Upper lobe of right lung (tissue), 1 donor: ENCODE results near the gene WDR88. TPM values are rescaled to one million over a fixed set of nuclear protein-coding genes. Genes with fewer than 3 reads are reported as not detected.
"Not testable (repeated sequence)": the region's sequence is repeated elsewhere in the genome, so short reads cannot be mapped to it uniquely, and the experiment has no call there.

Source experiments
- ATAC-seq: fragments of 200-7000 bp; cut with Tn5 transposase; one replicate; pipeline ENCODE4 v1.9.1; 2020; ENCODE audit warnings: mild to moderate bottlenecking, moderate library complexity
- DNase-seq: peaks from one replicate; pipeline ENCODE4 v3.0.0-alpha.2; 2020
- H3K27ac ChIP-seq: fragments of 200-600 bp; one replicate; pipeline ENCODE4 v1.8.0; 2022
- H3K27me3 ChIP-seq: fragments of 200-600 bp; one replicate; pipeline ENCODE4 v1.8.0; 2022; ENCODE audit warnings: mild to moderate bottlenecking
- H3K36me3 ChIP-seq: fragments of 200-600 bp; one replicate; pipeline ENCODE4 v1.8.0; 2022
- H3K4me1 ChIP-seq: fragments of 200-600 bp; one replicate; pipeline ENCODE4 v1.8.0; 2022
- H3K4me3 ChIP-seq: fragments of 200-600 bp; one replicate; pipeline ENCODE4 v1.8.0; 2022; ENCODE audit warnings: mild to moderate bottlenecking
- H3K9me3 ChIP-seq: fragments of 200-600 bp; one replicate; pipeline ENCODE4 v1.8.0; 2022
- CTCF ChIP-seq: fragments of 200-600 bp; IDR thresholded peaks from one replicate; pipeline ENCODE4 v1.8.0; 2022; ENCODE audit warnings: antibody characterized with exemption
- intact Hi-C: fragments of 100-400 bp; cut with DNase I; formaldehyde crosslinking; loops from one replicate; pipeline ENCODE4 v1.11.0; 2022
- total RNA-seq: library from RNA; stranded (reverse); fragmentation: NEBNext Ultra II Directional; extraction: Animal tissue kit (Norgen Biotek cat#: 25700); gene quantifications from one replicate; pipeline ENCODE4 v1.2.1, GENCODE V29; 2021
- donor health status: DM: no; HTN: yes; CAD: no; lungs with severe emphysema.

The WDR88 gene
- total RNA-seq, 1 donor from 2014 or later: not detected

- Histone ChIP-seq H3K4me1 (no peaks in the 10 kb centered on the region), H3K9me3 (no peaks in the 10 kb centered on the region), H3K27ac (no peak overlapping the region), H3K36me3 (no peaks in the 10 kb centered on the region), H3K27me3 (peaks cover 8% of the 10 kb centered on the region), H3K4me3 (no peak overlapping the region)
- no peak for TF ChIP-seq CTCF
- intact Hi-C loops: no loop called here
- no peak for ATAC-seq
- DNase-seq: no peak
Observed at GRCh38 chr19:33146209-33146608, 14.3 kb downstream of the WDR88 start.

GRCh38 chr19:33147538-33147937 is 15.6 kb downstream of the WDR88 start:
- ATAC-seq: no peak
- Histone ChIP-seq H3K4me1 (no peaks in the 10 kb centered on the region), H3K4me3 (no peak overlapping the region), H3K27ac (no peak overlapping the region), H3K9me3 (no peaks in the 10 kb centered on the region), H3K27me3 (peaks cover under 1% of the 10 kb centered on the region), H3K36me3 (no peaks in the 10 kb centered on the region)
- DNase-seq: no peak
- intact Hi-C loops: no loop called here
- no peak for TF ChIP-seq CTCF

GRCh38 chr19:33150852-33151518 is 19.1 kb downstream of the WDR88 start:
- intact Hi-C loops: no loop called here
- Histone ChIP-seq H3K27ac (no peak overlapping the region), H3K9me3 (no peaks in the 10 kb centered on the region), H3K27me3 (no peaks in the 10 kb centered on the region), H3K36me3 (no peaks in the 10 kb centered on the region), H3K4me3 (no peak overlapping the region), H3K4me1 (no peaks in the 10 kb centered on the region)
- DNase-seq: no peak
- peak; percentile 13 for ATAC-seq
- no peak for TF ChIP-seq CTCF

GRCh38 chr19:33152176-33152575 is 20.3 kb downstream of the WDR88 start:
- ATAC-seq (no peak), DNase-seq (no peak)
- Histone ChIP-seq H3K27me3 (no peaks in the 10 kb centered on the region), H3K4me1 (no peaks in the 10 kb centered on the region), H3K36me3 (no peaks in the 10 kb centered on the region), H3K27ac (no peak overlapping the region), H3K4me3 (no peak overlapping the region), H3K9me3 (no peaks in the 10 kb centered on the region)
- TF ChIP-seq CTCF: no peak
- intact Hi-C loops: no loop called here

GRCh38 chr19:33152625-33153024 is 20.7 kb downstream of the WDR88 start:
- intact Hi-C loops, H3K27ac ChIP-seq, DNase-seq, H3K36me3 ChIP-seq, H3K9me3 ChIP-seq, H3K4me3 ChIP-seq, ATAC-seq, H3K4me1 ChIP-seq, H3K27me3 ChIP-seq: not testable (repeated sequence)

- intact Hi-C loops, H3K36me3 ChIP-seq, DNase-seq, H3K9me3 ChIP-seq, H3K4me1 ChIP-seq, H3K4me3 ChIP-seq, H3K27me3 ChIP-seq, H3K27ac ChIP-seq, ATAC-seq: not testable (repeated sequence)
Observed at GRCh38 chr19:33154313-33154712, 22.4 kb downstream of the WDR88 start.

- no peak for TF ChIP-seq CTCF
- DNase-seq (no peak), ATAC-seq (no peak)
- Histone ChIP-seq H3K4me3 (no peak overlapping the region), H3K4me1 (peaks cover 4% of the 10 kb centered on the region), H3K27me3 (no peaks in the 10 kb centered on the region), H3K36me3 (no peaks in the 10 kb centered on the region), H3K27ac (no peak overlapping the region), H3K9me3 (no peaks in the 10 kb centered on the region)
- intact Hi-C loops: no loop called here
Observed at GRCh38 chr19:33156334-33156733, 24.4 kb downstream of the WDR88 start.
